ENCODE measurements around the gene PKIB.

PKIB gene

DNA sequence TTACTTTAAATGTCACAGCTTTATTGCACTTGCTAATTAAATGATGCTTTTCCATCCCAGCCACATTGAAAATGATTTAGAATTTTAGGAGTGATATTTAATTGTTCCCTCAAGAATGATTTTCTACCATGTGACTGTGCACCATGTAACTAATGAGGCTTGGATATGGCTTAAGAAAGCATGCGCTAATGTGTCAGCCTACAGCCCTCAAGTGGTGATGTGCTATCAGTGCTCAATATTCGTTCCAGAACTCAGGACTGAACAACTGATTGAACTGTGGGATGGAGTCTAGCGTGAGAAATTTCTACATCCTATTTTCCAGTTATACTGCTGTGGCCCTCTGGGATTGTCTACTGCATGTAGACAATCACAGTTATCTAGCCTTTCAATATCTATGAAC is 71.5 kb downstream of the PKIB start:
- no peak overlapping the region for H3K4me3 ChIP-seq (ENCODE audit: extremely low read depth, insufficient read depth, low read length, poor library complexity, severe bottlenecking)
- 84 to 89% methylated on average over 2 to 3 of the region's 3 CpGs for WGBS, 2 experiments (ENCODE audit: insufficient coverage in 2 of 2)
- no peak overlapping the region for H3K27ac ChIP-seq (ENCODE audit: low read depth, low read length, severe bottlenecking)
- H3K4me1 ChIP-seq (ENCODE audit: control insufficient read depth, insufficient read depth, low read length, poor library complexity, severe bottlenecking): no peaks in the 10 kb centered on the region
- H3K36me3 ChIP-seq (ENCODE audit: control insufficient read depth, insufficient read depth, low read length): no peaks in the 10 kb centered on the region
- H3K9me3 ChIP-seq (ENCODE audit: control insufficient read depth, low read length): no peaks in the 10 kb centered on the region

DNA sequence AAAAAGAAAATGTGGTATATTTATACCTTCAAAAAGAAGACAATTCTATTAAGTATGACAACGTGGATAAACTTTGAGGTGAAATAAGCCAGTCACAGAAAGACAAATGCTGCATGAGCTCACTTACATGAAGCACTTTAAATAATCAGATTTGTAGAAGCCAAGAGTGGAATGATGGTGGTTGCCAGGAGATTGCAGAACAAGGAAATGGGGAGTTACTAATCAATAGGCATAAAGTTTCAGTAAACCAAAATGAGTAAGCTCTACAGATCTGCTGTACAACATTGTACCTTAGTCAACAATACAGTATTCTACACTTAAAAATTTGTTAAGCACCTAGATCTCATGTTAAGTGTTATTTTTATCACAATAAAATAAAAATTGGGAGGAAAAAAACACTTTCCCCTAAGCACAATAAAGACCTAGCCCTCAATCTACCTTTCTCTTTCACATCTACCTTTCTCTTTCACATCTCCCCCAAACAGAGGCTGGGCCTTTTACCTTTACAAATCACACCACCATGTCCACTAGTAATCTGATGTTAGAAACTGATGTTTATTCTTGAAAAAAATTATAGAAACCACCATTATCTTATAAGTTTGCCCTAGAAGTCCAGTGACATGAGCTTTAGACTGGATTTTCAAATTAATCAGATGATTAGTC is 73.9 kb downstream of the PKIB start:
- Histone ChIP-seq H3K4me1 (ENCODE audit: control insufficient read depth, insufficient read depth, low read length, poor library complexity, severe bottlenecking) (no peaks in the 10 kb centered on the region), H3K27ac (ENCODE audit: low read depth, low read length, severe bottlenecking) (no peak overlapping the region), H3K36me3 (ENCODE audit: control insufficient read depth, insufficient read depth, low read length) (no peaks in the 10 kb centered on the region), H3K9me3 (ENCODE audit: control insufficient read depth, low read length) (no peaks in the 10 kb centered on the region), H3K4me3 (ENCODE audit: extremely low read depth, insufficient read depth, low read length, poor library complexity, severe bottlenecking) (no peak overlapping the region)
- no CpG with 5 or more reads among the region's 1 CpG for WGBS, 2 experiments (ENCODE audit: insufficient coverage in 2 of 2)

GRCh38 chr6:122692175-122692598 is 82.0 kb downstream of the PKIB start:
- 70 to 73% methylated on average over 2 to 3 of the region's 3 CpGs for WGBS, 2 experiments (ENCODE audit: insufficient coverage in 2 of 2)

DNA sequence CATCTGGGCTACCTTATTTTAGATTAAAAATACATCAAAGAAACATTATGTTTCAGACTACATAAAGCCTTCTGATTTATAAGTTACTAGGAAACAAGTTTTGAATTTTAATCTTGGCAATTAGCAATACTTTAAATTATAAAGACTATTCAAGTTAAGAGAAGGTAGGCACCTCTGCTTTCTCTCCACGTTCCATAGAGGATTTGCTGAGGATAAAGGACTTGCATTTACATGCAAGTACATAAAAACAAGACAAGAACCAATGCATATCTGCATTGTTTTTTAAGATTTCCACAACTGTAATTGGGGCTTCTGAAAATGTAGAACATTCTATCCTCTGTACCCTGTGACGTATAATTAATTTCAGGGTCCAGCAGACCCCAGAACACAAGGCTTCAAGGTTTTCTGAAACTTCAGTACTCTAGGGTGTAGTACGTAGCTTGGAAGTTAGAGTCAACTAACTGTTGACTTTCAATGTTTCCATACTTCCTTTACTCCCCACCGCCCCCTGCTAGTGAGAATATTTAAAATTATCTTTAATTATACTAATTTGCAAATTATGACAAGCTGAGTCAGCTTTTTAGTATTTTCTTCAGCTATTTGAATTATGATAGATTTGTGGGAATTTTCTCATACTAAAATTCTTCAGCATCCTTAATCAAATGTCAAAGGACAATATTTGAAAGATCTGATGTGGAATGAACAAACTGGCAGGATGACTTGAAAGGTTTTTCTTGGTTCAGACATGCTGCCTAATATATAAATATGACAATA is 82.8 kb downstream of the PKIB start:
- Histone ChIP-seq H3K4me1 (ENCODE audit: control insufficient read depth, insufficient read depth, low read length, poor library complexity, severe bottlenecking) (peaks cover 23% of the 10 kb centered on the region), H3K4me3 (ENCODE audit: extremely low read depth, insufficient read depth, low read length, poor library complexity, severe bottlenecking) (no peak overlapping the region), H3K27ac (ENCODE audit: low read depth, low read length, severe bottlenecking) (no peak overlapping the region), H3K9me3 (ENCODE audit: control insufficient read depth, low read length) (no peaks in the 10 kb centered on the region), H3K36me3 (ENCODE audit: control insufficient read depth, insufficient read depth, low read length) (no peaks in the 10 kb centered on the region)
- WGBS, 2 experiments (ENCODE audit: insufficient coverage in 2 of 2): 100% methylated on average over 1 of the region's 4 CpGs; no CpG with 5 or more reads in 1 of the 2 experiments

More at GRCh38 chr6:122692175-122692598, 82.0 kb downstream of the PKIB start:
- Histone ChIP-seq H3K36me3 (ENCODE audit: control insufficient read depth, insufficient read depth, low read length) (no peaks in the 10 kb centered on the region), H3K9me3 (ENCODE audit: control insufficient read depth, low read length) (no peaks in the 10 kb centered on the region), H3K4me3 (ENCODE audit: extremely low read depth, insufficient read depth, low read length, poor library complexity, severe bottlenecking) (no peak overlapping the region), H3K27ac (ENCODE audit: low read depth, low read length, severe bottlenecking) (peak overlapping the region; percentile 32), H3K4me1 (ENCODE audit: control insufficient read depth, insufficient read depth, low read length, poor library complexity, severe bottlenecking) (peaks cover 20% of the 10 kb centered on the region)

- H3K9me3 ChIP-seq (ENCODE audit: control insufficient read depth, low read length): no peaks in the 10 kb centered on the region
- no peak overlapping the region for H3K4me3 ChIP-seq (ENCODE audit: extremely low read depth, insufficient read depth, low read length, poor library complexity, severe bottlenecking)
- H3K36me3 ChIP-seq (ENCODE audit: control insufficient read depth, insufficient read depth, low read length): no peaks in the 10 kb centered on the region
- H3K27ac ChIP-seq (ENCODE audit: low read depth, low read length, severe bottlenecking): no peak overlapping the region
- no CpG with 5 or more reads among the region's 1 CpG for WGBS, 2 experiments (ENCODE audit: insufficient coverage in 2 of 2)
- H3K4me1 ChIP-seq (ENCODE audit: control insufficient read depth, insufficient read depth, low read length, poor library complexity, severe bottlenecking): peaks cover 23% of the 10 kb centered on the region
Measured at GRCh38 chr6:122694075-122694474, 83.9 kb downstream of the PKIB start.

- Histone ChIP-seq H3K4me3 (ENCODE audit: extremely low read depth, insufficient read depth, low read length, poor library complexity, severe bottlenecking) (no peak overlapping the region), H3K9me3 (ENCODE audit: control insufficient read depth, low read length) (no peaks in the 10 kb centered on the region), H3K4me1 (ENCODE audit: control insufficient read depth, insufficient read depth, low read length, poor library complexity, severe bottlenecking) (peaks cover 23% of the 10 kb centered on the region), H3K36me3 (ENCODE audit: control insufficient read depth, insufficient read depth, low read length) (no peaks in the 10 kb centered on the region), H3K27ac (ENCODE audit: low read depth, low read length, severe bottlenecking) (no peak overlapping the region)
- WGBS, 2 experiments (ENCODE audit: insufficient coverage in 2 of 2): 85 to 100% methylated on average over 3 of the region's 3 CpGs
Measured at GRCh38 chr6:122694602-122695001, 84.4 kb downstream of the PKIB start.

GRCh38 chr6:122695188-122695587 is 85.0 kb downstream of the PKIB start:
- Histone ChIP-seq H3K27ac (ENCODE audit: low read depth, low read length, severe bottlenecking) (no peak overlapping the region), H3K4me1 (ENCODE audit: control insufficient read depth, insufficient read depth, low read length, poor library complexity, severe bottlenecking) (peaks cover 23% of the 10 kb centered on the region), H3K36me3 (ENCODE audit: control insufficient read depth, insufficient read depth, low read length) (no peaks in the 10 kb centered on the region), H3K9me3 (ENCODE audit: control insufficient read depth, low read length) (no peaks in the 10 kb centered on the region), H3K4me3 (ENCODE audit: extremely low read depth, insufficient read depth, low read length, poor library complexity, severe bottlenecking) (no peak overlapping the region)
- no CpG with 5 or more reads among the region's 3 CpGs for WGBS, 2 experiments (ENCODE audit: insufficient coverage in 2 of 2)

DNA sequence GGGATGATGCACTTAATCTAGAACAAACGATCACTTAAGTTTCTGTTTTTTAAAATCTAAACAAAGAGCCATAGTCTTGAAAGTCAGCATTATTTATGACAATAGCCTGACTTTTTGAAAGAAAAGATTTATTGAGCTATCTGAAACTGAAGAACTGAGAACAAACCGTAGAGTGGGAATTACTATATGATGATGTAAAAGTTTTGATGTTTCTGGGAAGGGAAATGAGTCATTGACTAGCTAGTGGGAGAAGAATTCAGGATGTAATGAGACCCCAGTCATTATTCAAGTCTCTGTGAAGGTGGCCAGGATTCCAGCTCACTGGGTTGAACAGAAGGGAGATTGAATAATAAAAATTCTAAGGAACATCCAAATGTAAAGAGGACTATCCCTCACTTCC is 85.9 kb downstream of the PKIB start:
- Histone ChIP-seq H3K4me1 (ENCODE audit: control insufficient read depth, insufficient read depth, low read length, poor library complexity, severe bottlenecking) (peaks cover 23% of the 10 kb centered on the region), H3K27ac (ENCODE audit: low read depth, low read length, severe bottlenecking) (peak overlapping the region; percentile 55), H3K36me3 (ENCODE audit: control insufficient read depth, insufficient read depth, low read length) (no peaks in the 10 kb centered on the region), H3K9me3 (ENCODE audit: control insufficient read depth, low read length) (no peaks in the 10 kb centered on the region), H3K4me3 (ENCODE audit: extremely low read depth, insufficient read depth, low read length, poor library complexity, severe bottlenecking) (no peak overlapping the region)
- 43 to 44% methylated on average over 1 of the region's 2 CpGs for WGBS, 2 experiments (ENCODE audit: insufficient coverage in 2 of 2)

GRCh38 chr6:122696853-122697252 is 86.6 kb downstream of the PKIB start:
- Histone ChIP-seq H3K9me3 (ENCODE audit: control insufficient read depth, low read length) (no peaks in the 10 kb centered on the region), H3K4me1 (ENCODE audit: control insufficient read depth, insufficient read depth, low read length, poor library complexity, severe bottlenecking) (peaks cover 23% of the 10 kb centered on the region), H3K36me3 (ENCODE audit: control insufficient read depth, insufficient read depth, low read length) (no peaks in the 10 kb centered on the region), H3K27ac (ENCODE audit: low read depth, low read length, severe bottlenecking) (peak overlapping the region; percentile 55), H3K4me3 (ENCODE audit: extremely low read depth, insufficient read depth, low read length, poor library complexity, severe bottlenecking) (no peak overlapping the region)

GRCh38 chr6:122697458-122697857 is 87.3 kb downstream of the PKIB start:
- Histone ChIP-seq H3K4me1 (ENCODE audit: control insufficient read depth, insufficient read depth, low read length, poor library complexity, severe bottlenecking) (peaks cover 23% of the 10 kb centered on the region), H3K27ac (ENCODE audit: low read depth, low read length, severe bottlenecking) (no peak overlapping the region), H3K4me3 (ENCODE audit: extremely low read depth, insufficient read depth, low read length, poor library complexity, severe bottlenecking) (no peak overlapping the region), H3K9me3 (ENCODE audit: control insufficient read depth, low read length) (no peaks in the 10 kb centered on the region), H3K36me3 (ENCODE audit: control insufficient read depth, insufficient read depth, low read length) (no peaks in the 10 kb centered on the region)
- no CpG with 5 or more reads among the region's 1 CpG for WGBS, 2 experiments (ENCODE audit: insufficient coverage in 2 of 2)

- Histone ChIP-seq H3K36me3 (ENCODE audit: control insufficient read depth, insufficient read depth, low read length) (peaks cover 3% of the 10 kb centered on the region), H3K27ac (ENCODE audit: low read depth, low read length, severe bottlenecking) (no peak overlapping the region), H3K4me1 (ENCODE audit: control insufficient read depth, insufficient read depth, low read length, poor library complexity, severe bottlenecking) (peaks cover 7% of the 10 kb centered on the region), H3K4me3 (ENCODE audit: extremely low read depth, insufficient read depth, low read length, poor library complexity, severe bottlenecking) (no peak overlapping the region), H3K9me3 (ENCODE audit: control insufficient read depth, low read length) (no peaks in the 10 kb centered on the region)
- WGBS, 2 experiments (ENCODE audit: insufficient coverage in 2 of 2): no CpG with 5 or more reads among the region's 1 CpG
Measured at GRCh38 chr6:122701666-122702065, 91.5 kb downstream of the PKIB start.

Data from mesodermal cell (in vitro differentiated cells).